HL-60 (cell line): ENCODE data around the gene TMX1.

Experiments
- DNase-seq, 2 experiments: peaks; one replicate each; pipeline ENCODE4 v3.0.0-alpha.2; 2010 to 2020; ENCODE audit warnings: low read depth in 1 of 2, low spot score in 1 of 2
- H3K27ac ChIP-seq: fragments of 250-450 bp; sonication (Bioruptor Pico); replicated peaks from 2 replicates; pipeline ENCODE4 v1.5.1; 2020; ENCODE audit warnings: mild to moderate bottlenecking, moderate library complexity
- H3K27me3 ChIP-seq: fragments of 250-450 bp; sonication (Bioruptor Pico); 2 replicates; pipeline ENCODE4 v1.5.1; 2021; ENCODE audit warnings: mild to moderate bottlenecking, moderate library complexity; ENCODE audit not compliant: insufficient read depth, poor library complexity, severe bottlenecking
- H3K4me3 ChIP-seq: replicated peaks from 2 replicates; pipeline ENCODE4 v1.5.1; 2011; ENCODE audit warnings: mild to moderate bottlenecking, control low read depth, low read length; ENCODE audit not compliant: insufficient read depth
- GABPA ChIP-seq: IDR thresholded peaks from 2 replicates; pipeline ENCODE4 v1.6.1; 2012; ENCODE audit warnings: low read depth
- POLR2AphosphoS5 ChIP-seq: IDR thresholded peaks from 2 replicates; pipeline ENCODE4 v1.6.1; 2012; ENCODE audit warnings: low read depth
- REST ChIP-seq: IDR thresholded peaks from 2 replicates; pipeline ENCODE4 v1.6.1; 2012; ENCODE audit warnings: low read depth; ENCODE audit not compliant: insufficient replicate concordance
- SPI1 ChIP-seq: IDR thresholded peaks from 2 replicates; pipeline ENCODE4 v1.6.1; 2012; ENCODE audit warnings: low read depth, mild to moderate bottlenecking, borderline replicate concordance
- TF ChIP-seq, protein P1 (sequence below): IDR thresholded peaks from one replicate; pipeline ENCODE4 v1.5.1; 2011; ENCODE audit warnings: low read length, control low read depth, inconsistent platforms; ENCODE audit not compliant: insufficient read depth

The TMX1 gene

GRCh38 chr14:51284241-51284640 lies 44.2 kb downstream of the TMX1 start:
- H3K27me3 ChIP-seq = no peaks in the 10 kb centered on the region
- TF ChIP-seq POLR2AphosphoS5 = no peak
- TF ChIP-seq, protein P1, sequence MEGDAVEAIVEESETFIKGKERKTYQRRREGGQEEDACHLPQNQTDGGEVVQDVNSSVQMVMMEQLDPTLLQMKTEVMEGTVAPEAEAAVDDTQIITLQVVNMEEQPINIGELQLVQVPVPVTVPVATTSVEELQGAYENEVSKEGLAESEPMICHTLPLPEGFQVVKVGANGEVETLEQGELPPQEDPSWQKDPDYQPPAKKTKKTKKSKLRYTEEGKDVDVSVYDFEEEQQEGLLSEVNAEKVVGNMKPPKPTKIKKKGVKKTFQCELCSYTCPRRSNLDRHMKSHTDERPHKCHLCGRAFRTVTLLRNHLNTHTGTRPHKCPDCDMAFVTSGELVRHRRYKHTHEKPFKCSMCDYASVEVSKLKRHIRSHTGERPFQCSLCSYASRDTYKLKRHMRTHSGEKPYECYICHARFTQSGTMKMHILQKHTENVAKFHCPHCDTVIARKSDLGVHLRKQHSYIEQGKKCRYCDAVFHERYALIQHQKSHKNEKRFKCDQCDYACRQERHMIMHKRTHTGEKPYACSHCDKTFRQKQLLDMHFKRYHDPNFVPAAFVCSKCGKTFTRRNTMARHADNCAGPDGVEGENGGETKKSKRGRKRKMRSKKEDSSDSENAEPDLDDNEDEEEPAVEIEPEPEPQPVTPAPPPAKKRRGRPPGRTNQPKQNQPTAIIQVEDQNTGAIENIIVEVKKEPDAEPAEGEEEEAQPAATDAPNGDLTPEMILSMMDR = no peak
- TF ChIP-seq REST = no peak
- no peak for TF ChIP-seq SPI1
- TF ChIP-seq GABPA = no peak
- H3K27ac ChIP-seq = no peak overlapping the region
- no peak overlapping the region for H3K4me3 ChIP-seq
- DNase-seq = no peak

- TF ChIP-seq GABPA = no peak
- TF ChIP-seq, protein P1 = no peak
- TF ChIP-seq REST = no peak
- no peak for TF ChIP-seq POLR2AphosphoS5
- no peak for TF ChIP-seq SPI1
- H3K27me3 ChIP-seq = no peaks in the 10 kb centered on the region
- H3K27ac ChIP-seq = no peak overlapping the region
- DNase-seq = no peak
- no peak overlapping the region for H3K4me3 ChIP-seq
These were observed 45.1 kb downstream of the TMX1 start for GRCh38 chr14:51285120-51285519.

- TF ChIP-seq, protein P1 = no peak
- TF ChIP-seq GABPA = no peak
- no peak for TF ChIP-seq SPI1
- DNase-seq = no peak
- H3K4me3 ChIP-seq = no peak overlapping the region
- H3K27me3 ChIP-seq = no peaks in the 10 kb centered on the region
- H3K27ac ChIP-seq = no peak overlapping the region
These were observed 49.1 kb downstream of the TMX1 start for GRCh38 chr14:51289169-51289568.

DNA sequence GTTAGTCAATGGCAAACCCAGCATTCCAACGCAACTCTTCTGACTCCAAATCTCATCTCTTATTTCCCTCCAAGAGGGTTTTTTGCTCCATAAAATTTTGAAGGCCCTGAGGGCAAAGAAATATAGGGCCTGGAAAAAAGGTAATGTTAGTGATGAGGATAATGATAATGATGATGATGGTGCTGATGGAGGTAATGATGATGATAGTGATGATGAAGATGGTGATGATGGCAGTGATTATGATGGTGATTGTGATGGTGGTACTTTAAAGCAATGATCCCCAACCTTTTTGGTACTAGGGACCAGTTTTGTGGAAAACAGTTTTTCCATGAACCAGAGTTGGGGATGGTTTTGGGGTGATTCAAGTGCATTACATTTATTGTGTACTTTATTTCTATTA lies 50.1 kb downstream of the TMX1 start:
- no peak overlapping the region for H3K4me3 ChIP-seq
- H3K27me3 ChIP-seq = no peaks in the 10 kb centered on the region
- no peak overlapping the region for H3K27ac ChIP-seq
- TF ChIP-seq REST (no peak), SPI1 (no peak), GABPA (no peak), POLR2AphosphoS5 (no peak)
- TF ChIP-seq, protein P1 = no peak
- no peak for DNase-seq
